DMS 273 (cell line): Measurements from ENCODE around the gene TBX2.
A peak's percentile ranks its signal among the peaks of the same experiment; 100 is the strongest.

Experiments
- DNase-seq: peaks from one replicate; lab custom pipeline; 2025; ENCODE audit not compliant: unreplicated experiment; lab: John Stamatoyannopoulos, UW

TBX2 gene

DNA sequence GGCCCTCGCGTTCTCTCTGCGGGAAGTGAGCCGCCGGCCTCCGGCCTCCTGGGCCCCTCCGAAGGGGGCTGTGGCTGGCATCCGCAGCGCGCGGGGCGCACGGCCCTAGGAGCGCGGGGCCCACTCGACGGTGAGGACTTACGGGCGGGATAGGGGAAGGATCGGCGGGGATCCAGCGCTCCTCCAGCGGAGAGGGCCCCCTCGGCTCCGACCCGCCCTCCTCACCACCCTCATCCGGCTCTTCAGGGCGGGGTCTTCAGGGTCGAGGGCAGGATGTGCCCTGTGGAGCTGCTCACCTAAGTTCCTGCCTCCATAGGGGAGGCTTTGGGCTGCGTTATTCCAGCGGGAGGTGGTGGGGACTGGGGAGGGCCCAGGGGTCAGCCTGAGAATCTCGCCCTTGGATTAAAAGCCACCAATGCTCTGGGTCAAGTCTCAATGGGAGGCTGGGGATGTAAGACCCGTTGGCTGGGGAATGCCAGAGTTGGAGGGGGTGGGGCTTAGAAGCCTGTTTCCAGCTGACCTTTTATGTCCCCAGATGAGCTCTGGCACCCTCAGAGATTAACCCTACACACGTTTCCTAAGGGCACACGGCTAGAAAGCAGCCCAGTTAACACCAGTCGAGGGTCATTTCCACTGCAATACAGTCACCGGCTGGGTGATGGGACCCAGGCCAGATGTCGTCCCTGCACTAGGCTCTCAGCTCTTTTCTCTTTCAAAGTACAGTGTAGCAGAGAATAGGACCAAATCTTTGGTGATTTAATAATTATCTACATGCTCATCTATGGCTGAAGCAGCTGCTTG lies 13.4 kb downstream of the TBX2 start:
- DNase-seq: peak; percentile 46

- no peak for DNase-seq
These were observed 14.1 kb downstream of the TBX2 start for GRCh38 chr17:61413661-61414126.

DNA sequence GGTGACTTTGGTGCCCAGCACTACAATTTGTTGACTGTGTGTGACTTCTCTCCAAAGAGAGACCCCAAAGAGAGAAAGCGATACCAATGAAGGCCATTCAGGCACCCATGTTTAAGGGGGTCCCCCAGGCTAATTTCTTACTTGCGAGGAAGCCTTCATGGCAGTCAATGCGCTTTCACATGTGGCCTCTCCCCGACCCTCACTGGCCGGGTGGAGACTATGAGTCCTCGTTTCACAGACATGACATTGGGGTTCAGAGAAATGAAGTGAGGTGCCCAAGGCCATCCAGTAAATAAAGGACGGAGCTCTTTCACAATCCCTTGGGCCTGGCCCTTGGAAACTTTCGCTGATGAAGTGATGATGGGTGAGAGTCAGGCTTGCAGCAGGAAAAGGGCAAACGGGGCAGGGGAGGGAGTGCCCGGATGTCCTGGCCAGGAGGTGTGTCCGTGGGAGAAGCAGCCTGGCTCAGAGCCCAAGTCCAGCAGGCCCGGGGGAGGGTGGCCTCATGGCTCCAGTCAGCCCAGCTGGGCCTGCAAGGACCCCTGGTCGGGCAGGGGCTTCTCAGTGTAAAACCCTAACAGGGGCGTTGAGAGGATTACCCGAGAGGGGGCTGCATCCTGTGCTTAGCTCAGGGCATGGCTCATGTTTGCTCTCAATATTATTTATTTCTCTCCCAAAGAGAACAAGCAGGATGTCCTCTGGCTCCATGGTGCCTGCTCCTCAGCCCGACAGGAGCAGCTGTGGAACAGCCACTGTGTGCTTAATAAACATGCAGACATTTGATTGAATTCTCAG lies 14.7 kb downstream of the TBX2 start:
- no peak for DNase-seq

- no peak for DNase-seq
These were observed 15.3 kb downstream of the TBX2 start for GRCh38 chr17:61414936-61415251.

DNA sequence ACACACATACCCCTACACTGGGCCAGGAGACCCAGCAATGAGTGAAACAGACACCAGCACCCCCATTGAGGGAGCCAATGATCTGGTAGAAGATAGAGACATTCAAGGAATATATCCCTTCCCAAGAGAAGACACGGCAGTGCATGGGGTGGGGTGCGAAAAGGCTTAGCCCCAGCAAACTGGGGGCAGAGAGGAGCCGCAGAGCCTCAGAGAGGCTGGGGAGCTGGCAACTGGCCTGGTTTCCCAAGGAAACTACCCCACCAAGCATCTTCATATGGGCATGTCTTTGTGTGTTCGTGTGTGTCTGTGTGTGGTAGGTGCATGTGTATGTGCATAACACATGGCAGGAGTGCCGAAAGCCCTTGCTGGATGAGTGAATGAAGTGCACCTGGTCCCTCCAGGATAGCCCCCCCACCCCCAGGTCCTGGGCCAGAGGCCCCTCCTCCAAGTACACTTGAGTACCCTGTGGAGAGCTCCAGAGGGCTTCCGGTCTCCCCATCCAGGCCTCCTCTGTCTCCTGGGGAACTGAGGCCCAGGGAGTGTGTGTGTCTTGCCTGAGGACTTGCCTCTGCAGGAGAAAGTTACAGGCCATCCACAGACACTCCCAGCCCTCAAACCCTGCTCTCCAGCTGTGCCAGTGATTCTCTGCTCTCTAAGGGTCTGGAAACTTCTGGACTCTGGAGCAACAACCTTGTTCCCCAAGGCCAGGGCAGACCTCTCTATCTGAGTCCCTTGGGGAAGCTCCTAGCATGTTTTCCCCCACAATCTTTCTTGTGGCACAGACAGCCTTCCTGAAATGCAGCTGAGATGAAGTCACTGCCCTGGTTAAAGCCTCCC lies 15.9 kb downstream of the TBX2 start:
- no peak for DNase-seq

- no peak for DNase-seq
These were observed 16.5 kb downstream of the TBX2 start for GRCh38 chr17:61416211-61416539.

- peak; percentile 92 for DNase-seq
These were observed 17.1 kb downstream of the TBX2 start for GRCh38 chr17:61416540-61417363.

DNA sequence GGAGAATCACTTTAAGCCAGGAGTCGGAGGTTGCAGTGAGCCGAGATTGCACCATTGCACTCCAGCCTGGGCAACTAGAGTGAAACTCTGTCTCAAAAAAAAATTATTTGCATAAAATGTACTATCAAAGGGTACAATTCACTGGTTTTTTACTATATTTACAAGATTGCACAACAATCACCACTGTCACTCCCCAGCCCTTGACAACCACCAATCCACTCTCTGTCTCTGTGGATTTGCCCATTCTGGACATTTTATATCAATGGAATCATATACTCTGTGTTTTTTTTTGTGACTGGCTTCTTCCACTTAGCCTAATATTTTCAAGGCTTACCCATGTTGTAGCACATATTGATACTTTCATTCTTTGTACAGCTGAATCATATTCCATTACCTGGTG lies 18.8 kb downstream of the TBX2 start:
- DNase-seq: no peak

DNA sequence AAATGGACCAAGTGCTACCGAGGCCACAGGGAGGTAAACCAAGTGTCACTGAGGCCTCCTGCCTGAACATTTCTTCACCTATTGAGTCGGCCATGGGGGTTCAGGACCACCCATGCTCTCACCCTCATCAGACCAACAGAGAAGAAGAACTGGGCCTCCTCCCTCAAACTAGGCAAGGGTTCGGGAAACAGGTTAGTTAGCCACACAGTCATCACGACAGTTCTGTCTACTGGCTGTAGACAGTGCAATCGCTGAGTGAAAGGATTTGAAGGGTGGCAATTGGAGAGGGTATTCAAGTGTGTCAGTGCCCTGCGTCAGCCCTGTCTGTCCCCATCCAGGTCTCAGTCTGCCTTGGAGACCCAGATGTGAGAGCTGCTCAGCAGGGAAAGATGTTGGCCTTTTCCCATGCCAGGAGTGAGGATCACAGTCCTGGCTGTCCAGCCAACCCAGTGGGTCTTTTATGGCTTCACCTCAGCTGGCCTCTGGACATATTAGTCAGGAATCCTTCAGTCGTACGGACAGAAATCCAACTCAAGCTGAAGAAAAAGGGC lies 19.9 kb downstream of the TBX2 start:
- DNase-seq: no peak

GRCh38 chr17:61420052-61420451 lies 20.4 kb downstream of the TBX2 start:
- no peak for DNase-seq

DNA sequence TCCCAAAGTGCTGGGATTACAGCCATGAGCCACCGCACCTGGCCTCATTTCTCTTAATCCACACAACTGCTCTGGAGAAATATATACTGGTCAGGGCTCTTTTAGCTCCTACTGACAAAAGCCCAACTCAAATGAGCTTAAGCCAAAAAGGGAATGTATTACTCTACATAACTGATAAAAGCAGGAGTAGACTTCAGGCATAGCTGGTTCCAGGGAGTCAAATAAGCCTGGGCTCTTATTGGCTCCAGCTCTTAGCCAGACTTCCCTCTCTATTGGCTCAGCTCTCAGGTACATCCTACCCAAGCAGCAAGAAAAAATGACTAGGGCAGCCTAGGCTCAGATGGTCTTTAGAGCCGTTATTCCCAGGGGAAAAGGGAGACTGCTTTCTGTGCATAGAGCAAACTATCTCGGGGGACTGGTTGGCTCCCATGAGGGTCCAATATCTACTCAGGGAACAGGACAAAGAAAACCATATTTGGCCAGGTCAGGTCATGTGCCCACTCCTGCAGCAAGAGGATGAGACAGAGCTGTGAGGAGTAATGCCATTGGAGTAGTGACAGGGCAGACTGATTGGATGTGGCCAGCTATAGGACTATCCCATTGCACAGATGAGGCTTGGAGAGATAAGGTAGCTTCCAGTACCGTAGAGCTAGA lies 21.2 kb downstream of the TBX2 start:
- no peak for DNase-seq

DNA sequence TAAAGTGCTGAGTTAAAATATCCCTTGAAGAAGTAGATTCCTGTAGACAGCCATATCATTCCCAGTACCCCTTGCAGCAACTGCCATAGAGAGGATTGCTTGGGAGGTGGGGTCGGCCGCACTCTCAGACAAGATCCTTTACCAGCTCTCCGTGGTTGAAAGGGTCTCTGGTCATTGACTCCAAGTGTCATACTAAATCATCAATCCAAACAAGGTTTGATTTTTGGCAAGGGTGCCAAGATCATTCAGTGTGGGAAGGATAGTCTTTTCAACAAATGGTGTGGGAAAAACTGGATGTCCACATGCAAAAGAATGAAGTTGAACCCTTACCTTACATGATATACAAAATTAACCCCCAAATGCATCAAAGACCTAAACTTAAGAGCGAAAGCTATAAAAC lies 21.8 kb downstream of the TBX2 start:
- no peak for DNase-seq

GRCh38 chr17:61422116-61422799 lies 22.6 kb downstream of the TBX2 start:
- no peak for DNase-seq

DNA sequence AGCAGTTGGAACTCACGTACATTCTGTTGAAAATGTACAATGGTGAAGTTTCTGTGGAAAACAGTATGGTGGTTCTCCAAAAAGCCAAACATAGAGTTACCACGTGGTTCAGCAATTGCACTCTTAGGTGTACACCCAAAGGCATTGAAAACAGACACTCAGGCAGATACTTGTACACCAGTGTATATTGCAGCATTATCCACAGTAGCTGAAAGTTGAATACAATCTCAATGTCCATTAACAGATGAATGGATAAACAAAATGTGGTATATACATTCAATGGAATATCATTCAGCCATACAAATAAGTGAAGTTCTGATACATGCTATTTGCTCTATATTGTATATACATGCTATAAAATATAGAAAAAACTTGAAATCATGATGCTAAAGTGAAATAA lies 23.2 kb downstream of the TBX2 start:
- DNase-seq: no peak

- no peak for DNase-seq
These were observed 24.5 kb downstream of the TBX2 start for GRCh38 chr17:61423967-61424649.

DNA sequence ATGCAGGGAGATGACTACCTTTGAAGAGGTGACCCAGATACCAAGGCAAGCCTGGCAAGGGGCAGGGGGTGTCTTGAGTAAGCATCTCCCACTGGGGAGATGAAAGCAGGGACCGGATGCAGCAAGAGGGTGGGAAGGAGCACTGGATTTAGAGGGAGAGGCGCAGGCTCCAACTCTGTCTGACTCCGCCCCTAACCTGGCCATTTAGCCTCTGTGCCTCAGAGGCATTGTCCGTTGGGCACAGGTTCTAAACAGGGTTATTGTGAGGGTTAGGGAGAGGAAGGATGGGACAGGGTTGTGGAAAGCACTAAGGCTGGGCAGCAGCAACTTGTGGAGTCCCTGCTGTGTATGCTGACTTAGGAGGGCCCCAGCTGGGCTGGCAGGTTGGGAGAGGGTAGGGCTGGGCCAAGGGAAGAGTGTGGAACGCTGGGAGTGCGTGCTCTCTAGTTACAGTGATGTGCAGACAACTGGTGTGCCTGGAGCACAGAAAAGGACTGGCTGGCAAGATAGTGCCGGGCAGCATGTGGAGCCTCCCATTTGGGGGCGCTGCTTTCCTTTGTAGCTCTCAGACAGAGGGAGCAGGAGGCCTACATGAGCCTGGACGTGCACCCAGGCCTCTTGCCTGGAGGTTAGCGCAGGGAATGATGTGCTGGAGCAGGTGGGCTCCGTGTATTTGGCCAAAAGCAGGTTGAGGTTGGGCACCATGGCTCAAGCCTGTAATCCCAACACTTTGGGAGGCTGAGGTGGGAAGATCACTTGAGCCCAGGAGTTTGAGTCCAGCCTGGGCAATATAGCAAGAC lies 26.2 kb downstream of the TBX2 start:
- peak; percentile 34 for DNase-seq

DNA sequence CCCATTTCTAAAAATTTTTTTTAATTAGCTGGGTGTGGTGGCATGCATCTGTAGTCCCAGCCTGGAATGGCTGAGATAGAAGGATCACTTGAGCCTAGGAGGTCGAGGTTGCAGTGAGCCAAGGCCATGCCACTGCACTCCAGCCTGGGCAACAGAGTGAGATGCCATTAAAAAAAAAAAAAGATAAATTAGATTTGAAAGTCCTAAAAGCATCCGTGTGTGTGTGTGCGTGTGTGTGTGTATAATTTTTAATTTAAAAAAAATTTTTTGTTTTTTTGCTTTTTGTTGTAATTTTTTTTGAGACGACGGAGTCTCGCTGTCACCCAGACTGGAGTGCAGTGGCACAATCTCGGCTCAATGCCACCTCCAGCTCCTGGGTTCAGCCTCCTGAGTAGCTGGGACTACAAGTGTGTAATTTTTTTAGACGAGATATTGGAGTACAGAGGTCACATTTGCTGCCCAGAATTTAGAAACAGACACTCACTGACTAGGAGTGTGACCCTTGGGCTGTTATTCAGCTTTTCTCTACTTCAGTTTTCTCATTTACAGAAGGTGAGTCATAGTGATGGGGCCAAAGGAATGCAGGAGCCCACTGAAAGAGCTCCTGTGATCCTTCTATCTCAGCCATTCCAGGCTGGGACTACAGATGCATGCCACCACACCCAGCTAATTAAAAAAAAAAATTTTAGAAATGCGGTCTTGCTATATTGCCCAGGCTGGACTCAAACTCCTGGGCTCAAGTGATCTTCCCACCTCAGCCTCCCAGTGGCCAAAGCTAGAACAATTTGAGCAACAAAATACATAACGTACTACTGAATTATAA lies 27.1 kb downstream of the TBX2 start:
- no peak for DNase-seq
